GM19328 (cell line): Measurements from ENCODE around the gene GRK2.

ENCODE experiments used
- ATAC-seq: cut with Tn5 transposase; IDR thresholded peaks from one replicate; pipeline ENCODE4 v1.9.1; 2021; ENCODE audit warnings: mild to moderate bottlenecking, moderate library complexity; ENCODE audit not compliant: unreplicated experiment

Gene GRK2

GRCh38 chr11:67293090-67293489, 26.8 kb downstream of the GRK2 start:
- no peak for ATAC-seq

GRCh38 chr11:67295846-67296245, 29.6 kb downstream of the GRK2 start:
- ATAC-seq, result no peak

- ATAC-seq, result no peak
Observed at GRCh38 chr11:67298786-67299185, 32.5 kb downstream of the GRK2 start.

GRCh38 chr11:67299471-67300191, 33.4 kb downstream of the GRK2 start:
- ATAC-seq, result no peak

GRCh38 chr11:67300256-67300755, 34.0 kb downstream of the GRK2 start:
- ATAC-seq, result no peak

GRCh38 chr11:67300756-67301312, 34.6 kb downstream of the GRK2 start:
- no peak for ATAC-seq

- no peak for ATAC-seq
Observed at GRCh38 chr11:67301313-67301921, 35.1 kb downstream of the GRK2 start.

GRCh38 chr11:67301951-67302516, 35.8 kb downstream of the GRK2 start:
- no peak for ATAC-seq

GRCh38 chr11:67302571-67303131, 36.4 kb downstream of the GRK2 start:
- no peak for ATAC-seq

GRCh38 chr11:67303132-67303834, 37.0 kb downstream of the GRK2 start, which contains the start of gene SSH3:
Gene SSH3, plus strand, starts transcription at chr11:67303530. Its CDS starts 96 bp downstream, at chr11:67303626.
- ATAC-seq, result no peak

- no peak for ATAC-seq
Observed at GRCh38 chr11:67303835-67304411, 37.6 kb downstream of the GRK2 start.

GRCh38 chr11:67304511-67305113, 38.3 kb downstream of the GRK2 start:
- ATAC-seq, result no peak

- ATAC-seq, result no peak
Observed at GRCh38 chr11:67306769-67307544, 40.7 kb downstream of the GRK2 start.

GRCh38 chr11:67307545-67308001, 41.3 kb downstream of the GRK2 start:
- ATAC-seq, result no peak

GRCh38 chr11:67308031-67308866, 42.0 kb downstream of the GRK2 start:
- no peak for ATAC-seq

- no peak for ATAC-seq
Observed at GRCh38 chr11:67309166-67309565, 42.9 kb downstream of the GRK2 start.

GRCh38 chr11:67309661-67310061, 43.4 kb downstream of the GRK2 start:
- ATAC-seq, result no peak
